ENCODE data around the gene SOX18. TPM values are rescaled to one million over a fixed set of nuclear protein-coding genes. Genes with fewer than 3 reads are reported as not detected.

The SOX18 gene
- total and polyA plus RNA-seq, 2 of the 8 experiments (the other 6 are each of a cell fraction or from before 2014, with no cell fraction given) = 0.09 TPM; not detected in 1

DNA sequence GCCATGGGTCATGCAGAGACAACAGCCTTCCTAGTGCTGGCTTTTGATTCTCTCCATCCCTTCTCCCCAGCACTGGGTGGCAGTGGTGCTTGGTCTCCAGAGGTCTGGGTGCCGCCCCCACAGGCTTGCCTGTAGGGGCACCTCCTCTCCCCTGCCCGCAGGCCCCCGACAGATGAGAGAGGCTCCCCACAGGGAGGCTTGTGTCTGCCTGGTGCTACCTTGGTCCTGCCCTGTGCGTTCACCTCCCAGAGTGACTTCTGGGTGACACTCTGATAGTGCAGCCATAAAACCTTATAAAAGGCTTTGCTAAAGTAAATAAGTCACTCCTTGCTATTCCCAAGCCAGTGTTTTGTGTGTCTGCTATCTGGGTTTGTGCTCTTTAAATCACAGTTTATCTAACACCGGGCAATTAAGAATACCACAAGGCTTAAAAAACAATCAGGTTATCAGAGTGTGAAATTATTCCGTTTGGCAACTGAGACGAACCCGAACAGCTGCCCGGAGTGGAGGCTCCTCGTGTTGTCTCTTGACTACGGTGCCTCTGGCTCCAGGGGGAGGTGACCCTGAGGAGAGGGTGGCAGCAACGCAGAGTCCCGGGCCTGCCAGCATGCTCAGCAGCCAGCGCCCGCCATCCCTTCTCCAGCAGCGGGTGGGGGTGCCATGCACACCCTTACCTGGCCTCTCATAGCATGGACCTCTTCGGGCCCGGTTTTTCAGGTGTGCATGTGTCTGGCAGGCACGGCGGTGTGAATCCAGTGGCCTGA, 18.9 kb downstream of the SOX18 start (continued):
- TF ChIP-seq, protein P1, sequence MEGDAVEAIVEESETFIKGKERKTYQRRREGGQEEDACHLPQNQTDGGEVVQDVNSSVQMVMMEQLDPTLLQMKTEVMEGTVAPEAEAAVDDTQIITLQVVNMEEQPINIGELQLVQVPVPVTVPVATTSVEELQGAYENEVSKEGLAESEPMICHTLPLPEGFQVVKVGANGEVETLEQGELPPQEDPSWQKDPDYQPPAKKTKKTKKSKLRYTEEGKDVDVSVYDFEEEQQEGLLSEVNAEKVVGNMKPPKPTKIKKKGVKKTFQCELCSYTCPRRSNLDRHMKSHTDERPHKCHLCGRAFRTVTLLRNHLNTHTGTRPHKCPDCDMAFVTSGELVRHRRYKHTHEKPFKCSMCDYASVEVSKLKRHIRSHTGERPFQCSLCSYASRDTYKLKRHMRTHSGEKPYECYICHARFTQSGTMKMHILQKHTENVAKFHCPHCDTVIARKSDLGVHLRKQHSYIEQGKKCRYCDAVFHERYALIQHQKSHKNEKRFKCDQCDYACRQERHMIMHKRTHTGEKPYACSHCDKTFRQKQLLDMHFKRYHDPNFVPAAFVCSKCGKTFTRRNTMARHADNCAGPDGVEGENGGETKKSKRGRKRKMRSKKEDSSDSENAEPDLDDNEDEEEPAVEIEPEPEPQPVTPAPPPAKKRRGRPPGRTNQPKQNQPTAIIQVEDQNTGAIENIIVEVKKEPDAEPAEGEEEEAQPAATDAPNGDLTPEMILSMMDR (IDR thresholded peaks at IDR 0.05; ENCODE audit: control extremely low read depth in 1 of 3, insufficient read depth in 1 of 3, low read depth in 1 of 3, low read length in 3 of 3) = no peak
- TF ChIP-seq EZH2 (IDR thresholded peaks at IDR 0.05; ENCODE audit: low read depth, low read length, severe bottlenecking) (no peak), SP1 (IDR thresholded peaks at IDR 0.05; ENCODE audit: low read depth, low read length) (no peak), NANOG (IDR thresholded peaks at IDR 0.05; ENCODE audit: insufficient read depth, low read depth, low read length, poor library complexity, severe bottlenecking) (no peak), POLR2AphosphoS5 (IDR thresholded peaks at IDR 0.05; ENCODE audit: low read depth, low read length) (no peak), GABPA (IDR thresholded peaks at IDR 0.05; ENCODE audit: borderline replicate concordance, insufficient read depth, low read length) (no peak)

All from H1 (cell line).